VCaP (cell line): ENCODE data around the gene TBX4.

Experiments
- H3K27ac ChIP-seq: fragments of 450-650 bp; 2 replicates; pipeline ENCODE4 v1.5.1; 2017
- CTCF ChIP-seq: fragments of 450-650 bp; conservative IDR thresholded peaks from 2 replicates; pipeline ENCODE4 v1.5.1; 2017; ENCODE audit warnings: mild to moderate bottlenecking, moderate library complexity

TBX4 gene

GRCh38 chr17:61406537-61406845 is 45.7 kb upstream of the TBX4 start:
- no peak for TF ChIP-seq CTCF
- no peak overlapping the region for H3K27ac ChIP-seq

GRCh38 chr17:61406971-61407911 is 45.0 kb upstream of the TBX4 start:
- TF ChIP-seq CTCF: no peak

GRCh38 chr17:61408151-61409041 is 43.8 kb upstream of the TBX4 start:
- H3K27ac ChIP-seq: peak overlapping the region; percentile 72; the same call in 1 of the 2 replicates
- no peak for TF ChIP-seq CTCF

More at GRCh38 chr17:61406971-61407911, 45.0 kb upstream of the TBX4 start:
- H3K27ac ChIP-seq: no peak overlapping the region

GRCh38 chr17:61409301-61410112 is 42.7 kb upstream of the TBX4 start:
- peak; percentile 87 for TF ChIP-seq CTCF
- peak overlapping the region; percentile 72 for H3K27ac ChIP-seq

- H3K27ac ChIP-seq: peak overlapping the region; percentile 92
- no peak for TF ChIP-seq CTCF
Measured at GRCh38 chr17:61410141-61411010, 41.8 kb upstream of the TBX4 start.

GRCh38 chr17:61411011-61411260 is 41.3 kb upstream of the TBX4 start:
- H3K27ac ChIP-seq: peak overlapping the region; percentile 92
- TF ChIP-seq CTCF: no peak
